Tibial nerve (tissue), 4 donors: Measurements from ENCODE around the gene HOXA5. TPM values are rescaled to one million over a fixed set of nuclear protein-coding genes. Genes with fewer than 3 reads are reported as not detected.
A peak's percentile ranks its signal among the peaks of the same experiment; 100 is the strongest.

Experiments
- DNase-seq, 2 donors: peaks; one replicate each; pipeline ENCODE4 v3.0.0-alpha.2; 2019; ENCODE audit warnings: low spot score in 2 of 2
- H3K27ac ChIP-seq, 4 donors: fragments of 200-600 bp; sonication (generic) in 3 of 4; one replicate each; pipeline ENCODE4 v1.5.1; 2017 to 2019; ENCODE audit warnings: mild to moderate bottlenecking in 1 of 4
- H3K27me3 ChIP-seq, 2 donors: fragments of 200-600 bp; sonication (generic) in 1 of 2; one replicate each; pipeline versions ENCODE4 v1.5.1 to v1.6.0; 2017 to 2019
- H3K36me3 ChIP-seq, 3 donors: fragments of 200-600 bp; sonication (generic); one replicate each; pipeline ENCODE4 v1.5.1; 2018 to 2019
- H3K4me1 ChIP-seq, 4 donors: fragments of 200-600 bp; sonication (generic) in 3 of 4; one replicate each; pipeline ENCODE4 v1.5.1; 2017 to 2019
- H3K4me3 ChIP-seq, 4 donors: fragments of 200-600 bp; sonication (generic) in 3 of 4; one replicate each; pipeline ENCODE4 v1.5.1; 2017 to 2019; ENCODE audit warnings: mild to moderate bottlenecking in 1 of 4, moderate library complexity in 1 of 4
- H3K9me3 ChIP-seq, 4 donors: fragments of 200-600 bp; sonication (generic) in 3 of 4; one replicate each; pipeline ENCODE4 v1.5.1; 2017 to 2019
- CTCF ChIP-seq, 5 experiments: fragments of 200-600 bp in 3 of 5; fragments of 450-650 bp in 2 of 5; sonication (generic) in 3 of 5; IDR thresholded peaks; one replicate each; pipeline ENCODE4 v1.5.1; 2016 to 2019; ENCODE audit warnings: antibody characterized with exemption in 5 of 5, mild to moderate bottlenecking in 3 of 5, moderate library complexity in 2 of 5
- EP300 ChIP-seq, 2 donors: sonication (generic); formaldehyde crosslinking; IDR thresholded peaks; one replicate each; pipeline ENCODE4 v1.6.1; 2017; ENCODE audit warnings: antibody characterized with exemption in 2 of 2, mild to moderate bottlenecking in 1 of 2
- POLR2A ChIP-seq, 2 donors: fragments of 450-650 bp; IDR thresholded peaks; one replicate each; pipeline ENCODE4 v1.6.1; 2017; ENCODE audit warnings: antibody characterized with exemption in 2 of 2, mild to moderate bottlenecking in 2 of 2, moderate library complexity in 2 of 2
- whole genome bisulfite sequencing, 2 donors: methylation state at CpG; one replicate each; pipeline ENCODE4 v1.1.5; 2018; 5-methylcytosine and 5-hydroxymethylcytosine counted together
- total RNA-seq, 4 donors: library from RNA; depleted of rRNA; stranded (reverse); fragments of >200 nt; gene quantifications; one replicate each; pipeline ENCODE4 v1.1.0, GENCODE V29; 2016

HOXA5 gene
- total RNA-seq, 4 donors from 2014 or later: 12.0 to 25.9 (median 16.6) TPM

- Histone ChIP-seq H3K4me1 (peaks cover 0 to 66% (median 18%) of the 10 kb centered on the region in 4 donors), H3K9me3 (no peaks in the 10 kb centered on the region), H3K36me3 (no peaks in the 10 kb centered on the region), H3K27me3 (peaks cover 0 to 91% of the 10 kb centered on the region in 2 donors), H3K4me3 (peak overlapping the region; percentile 44 to 69 (median 54)), H3K27ac (peak overlapping the region in 2 of 4 donors; percentile 60 to 64)
- TF ChIP-seq CTCF (IDR thresholded peaks at IDR 0.05): no peak
- 67 to 74% methylated on average over 22 to 23 of the region's 23 CpGs for WGBS, 2 donors
- peak in 1 of 2 donors; percentile 14 for DNase-seq
Observed at GRCh38 chr7:27160145-27160545, 16.7 kb upstream of the HOXA5 start.

- H3K27me3 ChIP-seq: peaks cover 0 to 91% of the 10 kb centered on the region in 2 donors
- peaks cover 0 to 67% (median 21%) of the 10 kb centered on the region in 4 donors for H3K4me1 ChIP-seq
- DNase-seq: peak in 1 of 2 donors; percentile 7
- no peak overlapping the region for H3K4me3 ChIP-seq
- H3K27ac ChIP-seq: peak overlapping the region in 1 of 4 donors; percentile 60
- no peaks in the 10 kb centered on the region for H3K36me3 ChIP-seq
- WGBS, 2 donors: 83 to 85% methylated on average over 27 of the region's 27 CpGs
- no peak for TF ChIP-seq POLR2A (IDR thresholded peaks at IDR 0.05)
- no peak for TF ChIP-seq CTCF (IDR thresholded peaks at IDR 0.05)
- TF ChIP-seq EP300 (IDR thresholded peaks at IDR 0.05): no peak
- H3K9me3 ChIP-seq: no peaks in the 10 kb centered on the region
Observed at GRCh38 chr7:27159266-27160144, 16.0 kb upstream of the HOXA5 start.

- peaks cover 0 to 91% of the 10 kb centered on the region in 2 donors for H3K27me3 ChIP-seq
- H3K4me1 ChIP-seq: peaks cover 0 to 67% (median 21%) of the 10 kb centered on the region in 4 donors
- DNase-seq: peak in 1 of 2 donors; percentile 11
- peak overlapping the region in 1 of 4 donors; percentile 22 for H3K27ac ChIP-seq
- TF ChIP-seq CTCF (IDR thresholded peaks at IDR 0.05) (no peak), EP300 (IDR thresholded peaks at IDR 0.05) (no peak), POLR2A (IDR thresholded peaks at IDR 0.05) (no peak)
- H3K4me3 ChIP-seq: no peak overlapping the region
- no peaks in the 10 kb centered on the region for H3K36me3 ChIP-seq
- WGBS, 2 donors: 74 to 87% methylated on average over 35 of the region's 35 CpGs
- no peaks in the 10 kb centered on the region for H3K9me3 ChIP-seq
Observed at GRCh38 chr7:27158436-27159265, 15.2 kb upstream of the HOXA5 start.

GRCh38 chr7:27157702-27158431 is 14.4 kb upstream of the HOXA5 start:
- Histone ChIP-seq H3K9me3 (no peaks in the 10 kb centered on the region), H3K4me3 (no peak overlapping the region), H3K27me3 (peaks cover 0 to 91% of the 10 kb centered on the region in 2 donors), H3K4me1 (peaks cover 0 to 69% (median 22%) of the 10 kb centered on the region in 4 donors), H3K36me3 (no peaks in the 10 kb centered on the region), H3K27ac (peak overlapping the region in 1 of 4 donors; percentile 81)
- no peak for TF ChIP-seq POLR2A (IDR thresholded peaks at IDR 0.05)
- TF ChIP-seq EP300 (IDR thresholded peaks at IDR 0.05): no peak
- TF ChIP-seq CTCF (IDR thresholded peaks at IDR 0.05): no peak
- WGBS, 2 donors: 64 to 79% methylated on average over 30 of the region's 30 CpGs
- peak in 1 of 2 donors; percentile 5 for DNase-seq
